GM10248 (cell line): ENCODE data around the gene BAHCC1.

Experiments used
- CTCF ChIA-PET: fragments of 300-600 bp; sonication (Branson Sonifier 250); formaldehyde crosslinking; extraction: SDS; loops from one replicate; lab custom pipeline; 2021; ENCODE audit warnings: antibody characterized with exemption; lab: Yijun Ruan, JAX
- POLR2A ChIA-PET: fragments of 350-650 bp; sonication (Branson Sonifier 250); formaldehyde crosslinking; extraction: SDS; loops from one replicate; lab custom pipeline; 2020; ENCODE audit warnings: antibody characterized with exemption; lab: Yijun Ruan, JAX
- DNase-seq: peaks from one replicate; pipeline ENCODE4 v3.0.0; 2012; ENCODE audit errors: extremely low spot score
- TF ChIP-seq, protein P1 (sequence below): IDR thresholded peaks from 2 replicates; pipeline ENCODE4 v1.5.1; 2012; ENCODE audit warnings: mild to moderate bottlenecking, low read depth; ENCODE audit errors: extremely low read depth, missing control alignments, control extremely low read depth

Gene BAHCC1

DNA sequence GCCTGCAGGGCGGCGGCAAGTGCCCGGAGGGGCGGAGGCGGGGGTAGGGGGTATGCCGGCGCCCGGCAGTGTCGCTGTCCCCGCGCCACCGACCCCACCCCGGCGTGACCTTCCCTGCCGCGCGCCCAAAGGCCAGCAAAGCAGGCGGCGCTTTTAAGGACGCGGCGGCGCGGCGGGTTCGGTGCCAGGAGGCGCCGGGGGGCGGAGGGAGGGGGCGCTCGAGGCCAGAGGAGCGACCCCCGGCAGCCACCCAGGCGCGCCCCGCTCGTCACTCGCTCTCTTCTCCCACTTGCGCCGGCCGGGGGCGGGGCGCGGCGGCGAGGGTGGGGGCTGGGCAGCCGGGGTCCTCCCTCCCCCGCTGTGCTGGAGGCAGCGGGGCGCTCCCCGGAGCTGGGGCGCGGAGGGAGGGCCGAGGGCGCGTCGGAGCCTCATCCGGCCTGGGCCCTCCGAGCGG lies 8.6 kb upstream of the BAHCC1 start:
- no peak for DNase-seq
- ChIA-PET POLR2A (no interaction called here), CTCF (no interaction called here)
- TF ChIP-seq, protein P1, sequence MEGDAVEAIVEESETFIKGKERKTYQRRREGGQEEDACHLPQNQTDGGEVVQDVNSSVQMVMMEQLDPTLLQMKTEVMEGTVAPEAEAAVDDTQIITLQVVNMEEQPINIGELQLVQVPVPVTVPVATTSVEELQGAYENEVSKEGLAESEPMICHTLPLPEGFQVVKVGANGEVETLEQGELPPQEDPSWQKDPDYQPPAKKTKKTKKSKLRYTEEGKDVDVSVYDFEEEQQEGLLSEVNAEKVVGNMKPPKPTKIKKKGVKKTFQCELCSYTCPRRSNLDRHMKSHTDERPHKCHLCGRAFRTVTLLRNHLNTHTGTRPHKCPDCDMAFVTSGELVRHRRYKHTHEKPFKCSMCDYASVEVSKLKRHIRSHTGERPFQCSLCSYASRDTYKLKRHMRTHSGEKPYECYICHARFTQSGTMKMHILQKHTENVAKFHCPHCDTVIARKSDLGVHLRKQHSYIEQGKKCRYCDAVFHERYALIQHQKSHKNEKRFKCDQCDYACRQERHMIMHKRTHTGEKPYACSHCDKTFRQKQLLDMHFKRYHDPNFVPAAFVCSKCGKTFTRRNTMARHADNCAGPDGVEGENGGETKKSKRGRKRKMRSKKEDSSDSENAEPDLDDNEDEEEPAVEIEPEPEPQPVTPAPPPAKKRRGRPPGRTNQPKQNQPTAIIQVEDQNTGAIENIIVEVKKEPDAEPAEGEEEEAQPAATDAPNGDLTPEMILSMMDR = no peak

DNA sequence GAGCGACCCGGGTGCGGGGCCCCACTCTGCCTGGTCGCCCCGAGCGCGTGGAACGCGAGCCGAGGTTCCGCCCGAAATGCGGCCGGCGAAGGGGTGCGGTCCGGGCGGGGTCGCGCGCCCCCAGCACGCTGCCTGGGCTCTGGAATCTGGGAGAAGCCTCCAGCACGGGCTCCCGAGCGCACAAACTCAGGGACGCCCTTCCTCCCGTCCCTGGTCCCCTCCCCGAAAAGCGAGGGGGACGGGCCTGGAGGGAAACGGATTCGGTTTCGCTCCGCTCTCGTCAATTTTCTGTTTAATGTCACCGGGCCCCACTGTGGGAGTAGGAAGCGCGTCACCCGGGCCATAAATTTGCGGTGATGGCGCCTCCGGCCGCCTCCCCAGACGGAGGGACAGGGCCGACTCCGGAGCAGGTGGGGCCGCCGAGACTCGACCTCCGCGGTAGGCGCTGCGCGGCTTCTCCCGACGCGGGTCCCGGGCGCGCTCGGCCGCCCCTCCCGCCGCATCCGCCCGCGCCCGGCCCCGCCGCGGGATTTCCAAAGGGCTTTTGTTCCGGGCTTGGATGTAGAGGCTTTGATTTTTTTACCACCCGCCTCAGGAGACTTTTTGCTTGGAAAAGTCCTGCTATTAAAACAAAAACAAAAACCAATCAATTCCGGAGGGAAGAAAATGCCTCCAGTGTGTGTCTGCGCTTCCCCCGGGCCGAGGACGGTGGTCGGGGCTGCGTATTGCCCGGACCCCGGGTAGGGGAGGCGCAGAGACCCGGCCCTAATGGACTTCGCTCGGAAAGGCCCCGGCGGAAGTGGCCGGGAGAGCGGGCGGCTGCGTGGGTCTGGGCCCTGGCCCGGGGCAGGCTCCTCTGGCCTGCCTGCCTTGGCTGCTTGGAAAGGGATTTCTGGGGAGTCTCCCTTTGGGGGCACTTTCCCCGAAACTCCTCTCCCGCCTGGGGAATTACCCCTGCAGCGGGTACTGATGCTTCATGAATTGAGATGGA lies 7.9 kb upstream of the BAHCC1 start:
- DNase-seq = peak; percentile 79
- TF ChIP-seq, protein P1 = no peak
- POLR2A ChIA-PET = no interaction called here
- CTCF ChIA-PET = no interaction called here

DNA sequence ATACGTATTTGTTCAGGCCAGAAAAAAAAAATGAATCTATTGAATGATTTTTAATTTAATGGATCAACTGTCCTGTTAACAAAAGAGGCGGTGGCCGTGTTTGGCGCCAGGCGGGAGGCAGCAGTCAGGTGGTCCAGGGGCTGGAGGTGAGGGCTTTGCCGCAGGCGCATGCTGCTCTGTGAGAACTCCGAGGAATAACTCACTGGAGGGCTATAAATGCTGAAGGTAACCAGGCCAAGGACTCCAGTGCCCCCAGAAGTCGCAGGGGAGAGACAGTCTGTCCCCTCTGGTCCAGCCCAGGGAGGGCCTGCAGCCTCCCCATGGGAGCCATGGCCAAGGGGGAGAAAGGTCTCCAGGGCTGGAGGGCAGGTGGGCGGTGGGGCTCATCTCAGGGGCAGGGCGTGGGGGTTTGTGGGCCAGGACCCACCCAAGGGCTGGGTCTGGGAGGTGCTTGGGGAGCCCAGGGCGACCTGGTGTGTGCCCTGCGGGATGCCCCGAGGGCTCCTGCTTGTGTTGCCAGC lies 7.1 kb upstream of the BAHCC1 start:
- ChIA-PET CTCF (no interaction called here), POLR2A (no interaction called here)
- TF ChIP-seq, protein P1 = no peak
- no peak for DNase-seq

DNA sequence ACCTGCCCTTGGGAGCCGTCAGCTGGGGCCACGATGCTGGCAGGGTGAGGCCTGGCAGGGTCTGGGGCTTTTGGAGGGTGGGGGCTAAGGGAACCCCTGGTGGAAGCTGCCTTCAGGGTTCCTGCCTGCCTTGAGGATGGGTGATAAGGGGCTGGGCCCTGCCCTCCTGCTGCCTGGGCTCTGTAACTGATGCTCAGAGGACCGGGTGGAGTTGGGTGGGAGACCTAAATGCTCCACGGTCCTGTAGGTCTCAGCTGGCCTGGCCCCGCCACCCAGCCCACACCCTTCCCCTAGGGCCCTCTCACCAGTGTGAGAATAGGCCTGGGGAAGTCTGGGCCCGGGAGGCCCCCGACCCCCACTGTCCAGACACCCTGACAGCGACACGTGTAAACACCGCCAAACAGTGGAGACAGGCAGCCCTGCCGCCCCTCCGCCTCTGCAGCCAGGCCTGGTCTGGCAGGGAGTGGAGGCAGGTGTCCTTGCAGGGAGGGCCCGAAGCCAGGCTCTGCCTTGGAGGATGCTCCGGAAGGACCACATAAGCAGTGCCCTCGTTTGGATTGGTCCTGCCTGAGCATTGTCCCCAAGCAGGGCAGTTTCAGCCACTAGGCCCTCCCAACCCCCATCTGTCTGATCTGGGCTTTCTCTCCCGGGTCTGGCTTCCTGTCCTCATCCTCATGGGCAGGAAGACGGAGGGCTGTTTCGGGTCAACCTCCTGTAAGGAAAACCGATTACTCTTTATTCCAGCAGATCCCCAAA lies 6.5 kb upstream of the BAHCC1 start:
- POLR2A ChIA-PET = no interaction called here
- no peak for DNase-seq
- CTCF ChIA-PET = no interaction called here
- TF ChIP-seq, protein P1 = no peak

DNA sequence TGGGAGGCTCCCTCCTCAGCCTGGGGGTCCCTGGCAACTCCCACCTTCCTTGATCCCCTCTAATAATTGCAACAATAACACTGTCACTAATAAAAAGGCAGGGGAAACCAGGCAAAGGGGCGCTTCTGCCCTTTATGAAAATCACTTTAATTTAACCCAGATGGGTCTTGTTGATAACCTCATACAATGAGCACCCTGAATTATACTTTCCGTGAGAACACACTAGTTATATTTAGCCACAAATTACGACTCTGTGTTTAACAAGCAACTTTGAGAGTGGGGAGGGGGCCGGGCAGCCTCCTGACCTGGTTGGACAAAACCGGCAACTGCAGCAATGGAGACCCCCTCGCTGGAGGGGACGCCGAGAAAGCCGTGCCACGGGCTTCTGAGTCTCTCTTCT lies 5.7 kb upstream of the BAHCC1 start:
- ChIA-PET CTCF (no interaction called here), POLR2A (no interaction called here)
- TF ChIP-seq, protein P1 = no peak
- DNase-seq = no peak
